HG02840 (cell line): ENCODE measurements around the gene ATP2C1.

Experiments
- ATAC-seq: cut with Tn5 transposase; IDR thresholded peaks from one replicate; pipeline ENCODE4 v1.9.1; 2021; ENCODE audit warnings: mild to moderate bottlenecking, moderate library complexity, moderate number of reproducible peaks; ENCODE audit not compliant: unreplicated experiment, low FRiP score

ATP2C1 gene

GRCh38 chr3:130973406-130973805 is 79.5 kb downstream of the ATP2C1 start:
- no peak for ATAC-seq

GRCh38 chr3:130974201-130974600 is 80.3 kb downstream of the ATP2C1 start:
- ATAC-seq, result no peak

- no peak for ATAC-seq
These were observed 81.4 kb downstream of the ATP2C1 start for GRCh38 chr3:130975251-130975650.

GRCh38 chr3:130976706-130977105 is 82.8 kb downstream of the ATP2C1 start:
- ATAC-seq, result no peak

GRCh38 chr3:130979117-130979516 is 85.2 kb downstream of the ATP2C1 start:
- ATAC-seq, result no peak

GRCh38 chr3:130981469-130981868 is 87.6 kb downstream of the ATP2C1 start:
- ATAC-seq, result no peak

- ATAC-seq, result no peak
These were observed 96.4 kb downstream of the ATP2C1 start for GRCh38 chr3:130990282-130990681.

GRCh38 chr3:130991126-130991525 is 97.2 kb downstream of the ATP2C1 start:
- no peak for ATAC-seq

- ATAC-seq, result no peak
These were observed 98.5 kb downstream of the ATP2C1 start for GRCh38 chr3:130992344-130992743.

GRCh38 chr3:130997289-130997688 is 103.4 kb downstream of the ATP2C1 start:
- ATAC-seq, result no peak

GRCh38 chr3:131001071-131001470 is 107.2 kb downstream of the ATP2C1 start:
- no peak for ATAC-seq

- no peak for ATAC-seq
These were observed 110.7 kb downstream of the ATP2C1 start for GRCh38 chr3:131004603-131005002.

- no peak for ATAC-seq
These were observed 113.4 kb downstream of the ATP2C1 start for GRCh38 chr3:131007256-131007655.

GRCh38 chr3:131007782-131008181 is 113.9 kb downstream of the ATP2C1 start:
- ATAC-seq, result no peak

- ATAC-seq, result no peak
These were observed 114.4 kb downstream of the ATP2C1 start for GRCh38 chr3:131008326-131008725.

- no peak for ATAC-seq
These were observed 115.8 kb downstream of the ATP2C1 start for GRCh38 chr3:131009698-131010097.

GRCh38 chr3:131018970-131019369 is 125.1 kb downstream of the ATP2C1 start:
- no peak for ATAC-seq

GRCh38 chr3:131020122-131020693 is 126.3 kb downstream of the ATP2C1 start:
- ATAC-seq, result no peak

- ATAC-seq, result no peak
These were observed 131.7 kb downstream of the ATP2C1 start for GRCh38 chr3:131025539-131025938.

GRCh38 chr3:131026321-131027151 is 132.7 kb downstream of the ATP2C1 start, which contains the start of the genes ASTE1 and NEK11:
Gene ASTE1 (minus strand): TSS chr3:131026825. CDS start chr3:131025306, 1,519 bp downstream.
Gene NEK11 (plus strand): TSS chr3:131026877. CDS start chr3:131029709, 2,832 bp downstream.
- ATAC-seq, result peak; percentile 98

GRCh38 chr3:131028844-131029243 is 135.0 kb downstream of the ATP2C1 start:
- no peak for ATAC-seq

- no peak for ATAC-seq
These were observed 137.8 kb downstream of the ATP2C1 start for GRCh38 chr3:131031660-131032059.
